Fibroblast of the conjunctiva (primary cell): ENCODE data around the gene DACT1.

Experiments
- DNase-seq: peaks from one replicate; pipeline ENCODE4 v3.0.0-alpha.2; 2010; ENCODE audit warnings: low read depth

DACT1 gene

GRCh38 chr14:58668848-58669480 is 31.2 kb downstream of the DACT1 start:
- DNase-seq: no peak

DNA sequence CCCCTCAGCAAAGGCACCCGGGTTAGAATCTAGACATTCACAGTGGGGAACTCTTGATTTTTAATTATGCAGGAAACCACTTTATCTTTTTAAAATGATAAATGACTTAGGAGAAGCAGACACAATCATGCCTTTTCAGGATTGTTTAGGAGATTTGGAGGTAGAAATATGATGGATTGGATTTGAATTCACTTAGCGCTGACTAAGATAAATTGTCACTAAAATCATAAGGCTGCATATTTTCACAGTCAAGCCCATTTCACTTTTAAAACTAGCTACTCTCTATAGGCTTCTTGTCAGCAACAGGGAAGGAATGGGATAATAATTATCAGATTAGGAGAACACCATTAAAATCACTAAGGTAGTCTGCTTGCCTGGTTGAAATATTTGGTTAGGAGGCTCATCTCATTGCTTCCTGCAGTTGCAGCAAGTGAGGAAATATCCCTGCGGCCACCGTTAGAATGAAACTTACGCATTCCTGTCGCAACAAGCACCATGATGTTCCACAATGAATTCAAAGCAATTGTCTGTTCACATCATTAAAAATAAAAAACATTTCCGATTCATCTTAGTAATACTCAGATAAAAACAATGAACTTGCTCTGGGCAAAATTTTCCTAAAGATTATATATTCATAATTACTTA is 31.9 kb downstream of the DACT1 start:
- DNase-seq: no peak

GRCh38 chr14:58671024-58671423 is 33.3 kb downstream of the DACT1 start:
- DNase-seq: no peak

- DNase-seq: no peak
Measured at GRCh38 chr14:58671436-58671835, 33.7 kb downstream of the DACT1 start.

- DNase-seq: no peak
Measured at GRCh38 chr14:58673722-58674121, 36.0 kb downstream of the DACT1 start.

DNA sequence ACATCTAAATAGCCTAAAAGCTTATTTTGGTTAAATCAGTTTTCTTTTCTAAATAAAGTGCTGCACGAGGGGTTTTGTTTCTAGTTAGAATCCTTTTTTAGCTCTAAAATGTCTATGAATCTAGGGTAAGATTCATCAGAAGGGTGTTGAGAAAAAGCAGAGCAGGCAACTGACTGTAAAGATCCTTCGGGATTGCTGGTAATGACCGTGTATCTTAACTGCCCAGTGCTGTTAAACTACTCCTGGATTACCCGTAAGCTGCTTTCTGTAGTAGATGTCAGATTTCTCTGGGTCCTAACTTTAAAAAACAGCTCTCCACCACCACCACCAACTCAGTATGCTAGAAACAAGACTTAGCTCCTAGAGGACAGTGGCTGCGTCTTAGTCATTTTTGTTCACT is 39.2 kb downstream of the DACT1 start:
- DNase-seq: no peak

GRCh38 chr14:58677517-58677916 is 39.8 kb downstream of the DACT1 start:
- no peak for DNase-seq

DNA sequence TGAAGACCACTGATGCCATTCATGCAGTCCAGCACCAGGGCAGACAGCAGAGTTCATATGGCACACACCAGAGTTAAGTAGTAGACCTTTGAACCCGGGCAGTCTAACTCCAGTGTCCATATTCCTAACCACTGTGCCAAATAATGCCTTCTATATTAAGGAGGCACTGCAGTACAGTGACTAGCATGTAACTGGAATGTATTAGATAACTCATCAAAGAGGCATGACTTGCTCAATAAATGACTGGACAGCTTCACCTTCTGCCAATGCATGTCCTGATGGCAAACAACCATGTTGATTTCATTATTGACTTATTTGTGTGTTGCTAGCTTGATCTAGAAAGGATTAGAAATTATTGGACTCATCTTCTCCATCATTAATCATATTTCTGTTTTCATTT is 40.2 kb downstream of the DACT1 start:
- no peak for DNase-seq

- no peak for DNase-seq
Measured at GRCh38 chr14:58680698-58681097, 42.9 kb downstream of the DACT1 start.

DNA sequence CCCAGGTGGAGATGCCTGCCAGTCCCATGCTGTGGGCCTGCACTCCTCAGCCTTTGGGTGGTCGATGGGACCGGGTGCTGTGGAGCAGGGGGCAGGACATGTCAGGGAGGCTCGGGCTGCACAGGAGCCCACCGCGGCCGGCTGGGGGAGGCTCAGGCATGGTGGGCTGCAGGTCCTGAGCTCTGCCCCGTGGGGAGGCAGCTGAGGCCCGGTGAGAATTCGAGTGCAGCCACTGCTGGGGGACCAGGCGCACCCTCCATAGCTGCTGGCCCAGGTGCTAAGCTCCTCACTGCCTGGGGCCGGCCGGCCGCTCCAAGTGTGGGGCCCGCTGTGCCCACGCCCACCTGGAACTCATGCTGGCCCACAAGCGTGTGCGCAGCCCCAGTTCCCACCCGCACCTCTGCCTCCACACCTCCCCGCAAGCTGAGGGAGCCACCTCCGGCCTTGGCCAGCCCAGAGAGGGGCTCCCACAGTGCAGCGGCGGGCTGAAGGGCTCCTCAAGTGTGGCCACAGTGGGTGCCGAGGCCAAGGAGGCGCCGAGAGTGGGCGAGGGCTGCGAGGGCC is 49.6 kb downstream of the DACT1 start:
- no peak for DNase-seq

GRCh38 chr14:58690801-58691516 is 53.2 kb downstream of the DACT1 start:
- no peak for DNase-seq

- DNase-seq: no peak
Measured at GRCh38 chr14:58693048-58693447, 55.3 kb downstream of the DACT1 start.

DNA sequence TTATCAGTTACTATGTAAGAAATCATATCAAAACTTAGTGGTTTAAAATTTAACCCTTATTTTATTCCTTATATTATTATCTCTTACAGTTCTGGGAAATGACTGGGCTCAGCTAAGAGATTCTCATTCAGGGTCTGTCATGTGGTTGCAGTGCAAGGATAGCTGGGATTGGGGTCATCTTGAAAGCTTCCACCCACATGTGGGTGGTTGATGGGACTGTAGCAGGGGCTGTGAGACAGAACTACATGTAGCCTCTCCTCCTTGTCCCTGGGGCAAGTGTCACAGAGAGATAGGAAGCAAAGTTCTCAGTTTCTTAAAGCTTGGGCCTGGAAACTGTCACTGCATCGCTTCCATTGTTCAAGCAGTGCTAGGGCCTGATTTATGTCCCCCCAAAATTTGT is 57.8 kb downstream of the DACT1 start:
- no peak for DNase-seq

DNA sequence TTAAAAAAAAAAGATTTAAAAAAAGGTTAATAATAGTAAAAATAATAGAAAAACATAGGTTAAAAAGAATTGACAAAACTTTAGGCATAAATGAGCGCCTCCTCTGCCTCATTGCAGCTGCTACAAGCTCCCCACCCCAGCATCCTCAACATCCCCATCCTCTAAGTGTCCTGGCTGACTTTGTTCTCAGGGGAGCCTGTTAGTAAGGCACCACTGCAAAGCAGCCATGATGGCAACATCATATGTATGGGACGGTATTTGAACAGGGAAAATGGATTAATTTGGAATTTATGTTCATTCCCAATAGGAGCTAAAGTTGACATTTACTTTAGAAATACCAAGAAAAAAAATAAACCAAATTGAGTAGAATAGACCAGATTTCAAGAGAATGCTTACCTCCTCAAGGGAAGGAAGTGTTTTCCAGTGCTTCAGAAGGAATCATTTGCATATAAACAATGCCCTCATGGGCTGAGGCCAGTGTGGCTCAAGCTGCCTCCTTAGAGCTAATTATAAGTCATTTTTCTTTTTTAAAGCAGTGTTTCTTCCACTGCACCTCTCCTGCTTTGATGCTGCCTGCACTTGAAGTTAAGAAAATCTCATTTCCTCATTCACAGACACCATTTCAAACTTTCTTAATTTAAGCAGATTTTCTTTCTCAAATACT is 59.6 kb downstream of the DACT1 start:
- DNase-seq: no peak
